ENCODE measurements around the gene HSD17B3. TPM values are rescaled to one million over a fixed set of nuclear protein-coding genes. Genes with fewer than 3 reads are reported as not detected.
A peak's percentile ranks its signal among the peaks of the same experiment; 100 is the strongest.

The HSD17B3 gene
- total and polyA plus RNA-seq, 2 of the 13 experiments (the other 11 are each of a cell fraction or from before 2014, with no cell fraction given), result 0.12 TPM; not detected in 1

GRCh38 chr9:96327694-96328352 lies 25.8 kb upstream of the HSD17B3 start:
- intact Hi-C loops (cut with micrococcal nuclease; ENCODE audit: unreplicated experiment) (loop anchor here (1.0 to 5.0 kb wide), 5 partner anchors 39 to 338 kb away; partner anchors contain the start of genes SLC35D2 and ZNF367), in situ Hi-C loops (cut with HindIII; ENCODE audit: extremely low pct_ligation_motif_present, low pct_unique_long_range_greater_than_20kb) (loop anchor here (25.0 kb wide), 1 partner anchor 334 kb away; the partner anchor contains the start of gene PRXL2C)
- DNase-seq (ENCODE audit: low spot score), result peak; percentile 51
- Histone ChIP-seq H3K4me2 (ENCODE audit: low read depth, low read length) (no peak overlapping the region), H3K27me3 (ENCODE audit: control insufficient read depth in 1 of 2, insufficient read depth in 2 of 2, low read length in 2 of 2) (no peaks in the 10 kb centered on the region), H3K9ac (ENCODE audit: insufficient read depth, low read depth, low read length) (no peak overlapping the region), H3K9me3 (ENCODE audit: low read length) (no peaks in the 10 kb centered on the region), H3K27ac (ENCODE audit: extremely low read length, insufficient read depth, low read length) (no peak overlapping the region), H4K20me1 (ENCODE audit: insufficient read depth, low read length) (no peaks in the 10 kb centered on the region), H2AFZ (ENCODE audit: low read length) (no peak overlapping the region), H3K4me3 (replicated peaks in 1 of 3; ENCODE audit: insufficient read depth in 1 of 3, low read depth in 2 of 3, low read length in 3 of 3) (no peak overlapping the region), H3K36me3 (replicated peaks in 1 of 2; ENCODE audit: control insufficient read depth in 1 of 2, insufficient read depth in 2 of 2, low read length in 2 of 2) (peaks cover 8 to 34% of the 10 kb centered on the region in 2 experiments), H3K79me2 (ENCODE audit: insufficient read depth, low read length) (peaks cover 3% of the 10 kb centered on the region), H3K4me1 (ENCODE audit: insufficient read depth, low read length) (peaks cover 7% of the 10 kb centered on the region)
- peak; percentile 71 for ATAC-seq
- POLR2A ChIA-PET, result no interaction called here
- WGBS (ENCODE audit: low lambda C conversion rate), result 50% methylated on average over 1 of the region's 1 CpG
- CTCF ChIA-PET (ENCODE audit: low intra/inter-chr PET ratio, low total read pairs), result interaction anchor here (2.0 kb wide), 1 partner anchor 339 kb away, joined by 9 read pairs; no protein-coding TSS in a partner anchor
- peak; percentile 40 for FAIRE-seq
- no TSS peak for BruUV-seq (replicated peaks)
- no peak for TF ChIP-seq ZNF788 (CRISPR knock-in tag; IDR thresholded peaks at IDR 0.05; ENCODE audit: borderline replicate concordance)
- no peak for TF ChIP-seq MAFF (IDR thresholded peaks at IDR 0.05; ENCODE audit: low read depth, low read length)
- no peak for TF ChIP-seq ELF4 (CRISPR knock-in tag; IDR thresholded peaks at IDR 0.05; ENCODE audit: borderline replicate concordance)
- peak; percentile 91 for TF ChIP-seq ZNF770 (CRISPR knock-in tag; IDR thresholded peaks at IDR 0.05)
- TF ChIP-seq LCORL (IDR thresholded peaks at IDR 0.05), result no peak
- TF ChIP-seq LCORL (CRISPR knock-in tag; IDR thresholded peaks at IDR 0.05), result no peak
- TF ChIP-seq CREB3 (CRISPR knock-in tag; IDR thresholded peaks at IDR 0.05), result no peak
- no peak for TF ChIP-seq MED8 (CRISPR knock-in tag; IDR thresholded peaks at IDR 0.05; ENCODE audit: insufficient replicate concordance)
- TF ChIP-seq HOXA7 (CRISPR knock-in tag; IDR thresholded peaks at IDR 0.05), result no peak
- TF ChIP-seq MEF2D (CRISPR knock-in tag; IDR thresholded peaks at IDR 0.05), result no peak
- no peak for TF ChIP-seq TOE1 (CRISPR knock-in tag; IDR thresholded peaks at IDR 0.05)
- no peak for TF ChIP-seq ZNF792 (CRISPR knock-in tag; IDR thresholded peaks at IDR 0.05)
- TF ChIP-seq ZNF121 (CRISPR knock-in tag; IDR thresholded peaks at IDR 0.05), result peak; percentile 60; the same call in 1 of the 2 replicates
- no peak for TF ChIP-seq SALL1 (CRISPR knock-in tag; IDR thresholded peaks at IDR 0.05)
- no peak for TF ChIP-seq ZMYM2 (CRISPR knock-in tag; IDR thresholded peaks at IDR 0.05)
- no peak for TF ChIP-seq ZNF274 (CRISPR knock-in tag; IDR thresholded peaks at IDR 0.05)
- TF ChIP-seq HNF4A (CRISPR knock-in tag; IDR thresholded peaks at IDR 0.05), result no peak
- 0 out of 2 replicates have a peak, but pooled peaks have one; percentile 29 for TF ChIP-seq ARID3A (IDR thresholded peaks at IDR 0.05; ENCODE audit: low read depth, low read length)
- no peak for TF ChIP-seq PHF20 (CRISPR knock-in tag; IDR thresholded peaks at IDR 0.05)
- TF ChIP-seq YY1 (IDR thresholded peaks at IDR 0.05; ENCODE audit: insufficient read depth, insufficient replicate concordance, low read depth, low read length), result no peak
- TF ChIP-seq RAD21 (CRISPR knock-in tag; IDR thresholded peaks at IDR 0.05), result 0 out of 2 replicates have a peak, but pooled peaks have one; percentile 51
- TF ChIP-seq FIP1L1 (IDR thresholded peaks at IDR 0.05; ENCODE audit: borderline replicate concordance, insufficient read depth, low read depth, low read length), result no peak

All from HepG2 (cell line).